Small intestine (tissue), 7 donors: ENCODE data around the gene UBE3D. TPM values are rescaled to one million over a fixed set of nuclear protein-coding genes. Genes with fewer than 3 reads are reported as not detected.
"Not testable (repeated sequence)": the region's sequence is repeated elsewhere in the genome, so short reads cannot be mapped to it uniquely, and the experiment has no call there.

Experiments used
- DNase-seq, 2 donors: peaks; one replicate each; pipeline versions ENCODE4 v3.0.0 to v3.0.0-alpha.2; 2013
- FAIRE-seq: peaks from 2 replicates; lab custom pipeline; 2012; peaks lifted over from hg19 to GRCh38; lab: Jason Lieb, UNC
- H3K27ac ChIP-seq, 3 donors: one replicate each; pipeline ENCODE4 v1.5.1; 2013; ENCODE audit warnings: low read length in 2 of 3, mild to moderate bottlenecking in 2 of 3, control low read depth in 1 of 3, inconsistent platforms in 1 of 3, low read depth in 1 of 3, moderate library complexity in 1 of 3
- H3K27me3 ChIP-seq, 3 donors: one replicate each; pipeline ENCODE4 v1.6.1; 2013; ENCODE audit warnings: low read length in 3 of 3, inconsistent platforms in 1 of 3; ENCODE audit not compliant: control insufficient read depth in 3 of 3, insufficient read depth in 3 of 3
- H3K36me3 ChIP-seq, 3 donors: one replicate each; pipeline ENCODE4 v1.6.1; 2013; ENCODE audit warnings: low read length in 3 of 3, inconsistent platforms in 1 of 3, low read depth in 1 of 3, mild to moderate bottlenecking in 1 of 3, moderate library complexity in 1 of 3; ENCODE audit not compliant: control insufficient read depth in 3 of 3, insufficient read depth in 2 of 3
- H3K4me1 ChIP-seq, 3 donors: one replicate each; pipeline ENCODE4 v1.6.1; 2013; ENCODE audit warnings: low read length in 2 of 3, inconsistent platforms in 1 of 3, low read depth in 1 of 3, mild to moderate bottlenecking in 1 of 3, moderate library complexity in 1 of 3; ENCODE audit not compliant: control insufficient read depth in 3 of 3, insufficient read depth in 2 of 3
- H3K4me3 ChIP-seq, 3 donors: one replicate each; pipeline ENCODE4 v1.5.1; 2013; ENCODE audit warnings: low read length in 3 of 3, control low read depth in 1 of 3, inconsistent platforms in 1 of 3, low read depth in 1 of 3, mild to moderate bottlenecking in 1 of 3, moderate library complexity in 1 of 3
- H3K9me3 ChIP-seq, 2 donors: one replicate each; pipeline ENCODE4 v1.6.1; 2013; ENCODE audit warnings: low read depth in 1 of 2, low read length in 1 of 2; ENCODE audit not compliant: control insufficient read depth in 2 of 2, insufficient read depth in 1 of 2
- WGBS, 3 donors: extraction: QIAGEN DNeasy Blood & Tissue Kit; methylation state at CpG; one replicate each; pipeline ENCODE4 v1.1.7; 2013; 5-methylcytosine and 5-hydroxymethylcytosine counted together
- polyA plus RNA-seq, 4 donors: library from polyadenylated mRNA; stranded (reverse) in 3 of 4; unstranded in 1 of 4; fragments of 200-250 nt in 3 of 4; fragments of 120-200 nt in 1 of 4; gene quantifications; one replicate each; pipeline versions ENCODE4 v1.2.1 to v1.2.3, GENCODE V29; 2013
- donor health status: healthy with polysubstance abuse.
- donor health status: control.
- donor health status: control.
- donor health status: Bipolar disorder and iron deficiency.
- donor health status: healthy.

Gene UBE3D
- polyA plus RNA-seq, 4 donors = 0.54 to 8.0 (median 4.0) TPM

DNA sequence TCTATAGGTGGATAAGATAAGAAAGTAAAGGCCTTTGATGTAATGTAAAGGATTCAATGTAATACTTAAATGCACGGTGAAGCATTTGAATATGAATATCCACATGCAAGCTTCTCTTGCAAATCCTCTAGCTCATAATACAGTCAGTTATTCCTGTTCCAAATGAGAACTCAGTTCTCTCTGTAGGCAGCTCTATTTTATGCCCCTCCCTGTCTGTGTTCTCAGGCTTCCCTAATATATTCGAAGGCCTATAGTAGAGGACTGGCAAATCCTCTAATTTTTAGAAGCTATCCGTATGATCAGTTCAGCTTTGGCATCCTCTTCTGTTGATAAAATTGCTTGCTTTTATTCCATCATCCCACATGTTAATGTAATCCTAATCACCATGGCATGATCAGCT lies 200.2 kb downstream of the UBE3D start:
- 83 to 85% (median 85%) methylated on average over 3 of the region's 3 CpGs for WGBS, 3 donors
- H3K4me1 ChIP-seq = no peaks in the 10 kb centered on the region
- no peaks in the 10 kb centered on the region for H3K36me3 ChIP-seq
- no peak overlapping the region for H3K4me3 ChIP-seq
- no peak for DNase-seq
- H3K27me3 ChIP-seq = no peaks in the 10 kb centered on the region
- H3K27ac ChIP-seq = no peak overlapping the region
- H3K9me3 ChIP-seq = peaks cover 0 to 2% of the 10 kb centered on the region in 2 donors
- FAIRE-seq = no peak

DNA sequence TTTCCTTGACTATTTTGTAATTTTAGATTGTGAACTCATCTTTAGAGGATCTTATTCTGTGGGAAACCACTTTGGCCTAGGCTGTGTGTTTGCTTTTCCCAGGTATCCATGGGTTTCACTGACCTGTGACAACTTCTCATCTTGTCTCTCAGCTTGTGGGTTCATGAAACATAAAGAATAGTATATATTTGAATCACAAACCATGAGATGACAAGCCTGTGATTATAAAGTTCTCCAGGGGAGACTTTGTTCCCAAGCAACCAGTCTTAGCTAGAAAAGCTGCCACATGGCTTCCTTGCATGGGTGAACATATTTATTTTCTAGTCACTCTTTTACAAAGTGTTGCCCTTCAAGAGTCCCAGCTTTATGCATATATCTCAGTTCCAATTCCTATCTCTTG lies 201.9 kb downstream of the UBE3D start:
- DNase-seq = no peak
- H3K9me3 ChIP-seq = peaks cover 0 to 2% of the 10 kb centered on the region in 2 donors
- no peak overlapping the region for H3K4me3 ChIP-seq
- FAIRE-seq = no peak
- H3K27me3 ChIP-seq = no peaks in the 10 kb centered on the region
- no peak overlapping the region for H3K27ac ChIP-seq
- H3K36me3 ChIP-seq = no peaks in the 10 kb centered on the region
- H3K4me1 ChIP-seq = no peaks in the 10 kb centered on the region

DNA sequence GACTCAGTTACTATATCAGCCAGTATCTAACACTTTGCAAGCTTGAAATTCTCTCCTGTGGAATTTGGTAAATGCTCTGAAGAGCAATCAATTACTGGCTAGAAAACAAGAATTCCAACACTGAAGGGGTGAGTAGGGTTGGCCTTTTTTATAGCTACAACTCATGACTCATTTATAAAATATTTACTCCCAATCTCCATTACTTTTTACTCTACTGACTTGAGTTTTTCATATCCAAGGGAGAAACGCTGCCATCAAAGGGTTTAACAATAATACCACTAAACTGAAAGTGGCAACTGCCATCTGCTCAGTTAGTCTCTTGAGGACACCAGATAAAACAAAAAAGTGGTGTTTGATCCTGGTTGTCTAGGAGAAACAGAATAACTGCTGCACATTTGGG lies 203.1 kb downstream of the UBE3D start:
- Histone ChIP-seq H3K4me3 (no peak overlapping the region), H3K27ac (no peak overlapping the region), H3K4me1 (no peaks in the 10 kb centered on the region), H3K9me3 (no peaks in the 10 kb centered on the region), H3K27me3 (no peaks in the 10 kb centered on the region), H3K36me3 (no peaks in the 10 kb centered on the region)
- 9 to 39% (median 15%) methylated on average over 1 of the region's 1 CpG for WGBS, 3 donors
- no peak for FAIRE-seq
- DNase-seq = no peak

DNA sequence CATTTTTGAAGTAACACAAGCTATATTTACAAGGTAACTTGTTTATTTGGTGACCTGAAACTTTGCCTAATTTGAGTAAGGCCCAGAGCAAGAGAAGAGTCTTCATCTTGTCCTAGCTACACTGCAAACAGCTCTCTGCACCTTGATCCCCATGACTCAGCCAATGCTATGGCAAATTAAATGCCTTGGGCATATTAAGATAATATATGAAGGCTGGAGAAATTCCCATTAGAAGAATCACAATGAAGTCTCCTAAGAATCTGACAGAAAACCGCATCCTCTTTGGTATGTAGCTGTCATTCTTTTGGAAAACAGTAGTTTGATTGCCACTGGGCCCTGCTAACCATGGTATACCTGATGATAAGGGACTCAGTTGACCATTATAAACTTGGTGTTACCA lies 204.5 kb downstream of the UBE3D start:
- H3K4me3 ChIP-seq = no peak overlapping the region
- H3K27me3 ChIP-seq = no peaks in the 10 kb centered on the region
- H3K27ac ChIP-seq = no peak overlapping the region
- FAIRE-seq (no peak), DNase-seq (no peak)
- 72 to 84% (median 76%) methylated on average over 1 of the region's 1 CpG for WGBS, 3 donors
- no peaks in the 10 kb centered on the region for H3K4me1 ChIP-seq
- H3K36me3 ChIP-seq = no peaks in the 10 kb centered on the region
- no peaks in the 10 kb centered on the region for H3K9me3 ChIP-seq

DNA sequence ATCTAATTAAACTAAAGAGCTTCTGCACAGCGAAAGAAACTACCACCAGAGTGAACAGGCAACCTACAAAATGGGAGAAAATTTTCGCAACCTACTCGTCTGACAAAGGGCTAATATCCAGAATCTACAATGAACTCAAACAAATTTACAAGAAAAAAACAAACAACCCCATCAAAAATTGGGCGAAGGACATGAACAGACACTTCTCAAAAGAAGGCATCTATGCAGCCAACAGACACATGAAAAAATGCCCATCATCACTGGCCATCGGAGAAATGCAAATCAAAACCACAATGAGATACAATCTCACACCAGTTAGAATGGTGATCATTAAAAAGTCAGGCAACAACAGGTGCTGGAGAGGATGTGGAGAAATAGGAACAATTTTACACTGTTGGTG lies 209.6 kb downstream of the UBE3D start:
- H3K27me3 ChIP-seq, H3K27ac ChIP-seq, FAIRE-seq, H3K4me1 ChIP-seq, H3K36me3 ChIP-seq, DNase-seq, H3K4me3 ChIP-seq, H3K9me3 ChIP-seq: not testable (repeated sequence)
- 74 to 84% (median 83%) methylated on average over 5 of the region's 5 CpGs for WGBS, 3 donors

DNA sequence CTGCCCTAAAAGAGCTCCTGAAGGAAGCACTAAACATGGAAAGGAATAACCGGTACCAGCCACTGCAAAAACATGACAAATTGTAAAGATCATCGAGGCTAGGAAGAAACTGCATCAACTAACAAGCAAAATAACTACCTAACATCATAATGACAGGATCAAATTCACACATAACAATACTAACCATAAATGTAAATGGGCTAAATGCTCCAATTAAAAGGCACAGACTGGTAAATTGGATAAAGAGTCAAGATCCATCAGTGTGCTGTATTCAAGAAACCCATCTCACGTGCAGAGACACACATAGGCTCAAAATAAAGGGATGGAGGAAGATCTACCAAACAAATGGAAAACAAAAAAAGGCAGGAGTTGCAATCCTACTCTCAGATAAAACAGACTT lies 212.7 kb downstream of the UBE3D start:
- not testable (repeated sequence) for H3K4me3 ChIP-seq, H3K36me3 ChIP-seq, H3K27ac ChIP-seq, FAIRE-seq, H3K27me3 ChIP-seq, DNase-seq, H3K9me3 ChIP-seq, H3K4me1 ChIP-seq
- 74 to 86% (median 75%) methylated on average over 3 of the region's 3 CpGs for WGBS, 3 donors

DNA sequence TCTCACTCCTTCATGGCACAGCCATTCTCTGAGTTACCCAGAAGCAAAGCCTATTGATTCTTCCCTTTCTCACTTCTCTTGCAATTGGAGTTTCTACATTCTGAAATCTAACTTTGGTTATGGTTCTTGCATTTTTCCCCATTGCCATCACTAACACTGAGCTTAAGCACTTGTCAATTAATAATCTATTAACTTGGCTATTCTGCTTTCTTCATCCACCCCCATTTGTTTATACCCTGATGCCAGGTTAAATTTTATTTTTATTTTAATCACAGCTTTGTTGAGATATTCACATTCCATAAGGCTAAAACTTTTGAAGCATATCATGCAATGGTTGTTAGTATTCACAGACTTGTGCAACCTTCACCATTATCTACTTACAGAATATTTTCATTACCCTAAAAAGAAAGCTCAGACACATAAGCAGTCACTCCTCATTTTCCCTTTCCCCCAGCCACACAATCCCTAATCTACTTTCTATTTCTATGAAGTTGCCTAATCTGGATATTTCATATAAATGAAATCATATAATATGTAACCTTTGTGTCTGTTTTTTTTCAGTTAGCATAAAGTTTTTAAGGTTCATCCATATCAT lies 222.3 kb downstream of the UBE3D start:
- H3K4me3 ChIP-seq = no peak overlapping the region
- FAIRE-seq = no peak
- H3K27ac ChIP-seq = no peak overlapping the region
- DNase-seq = no peak
- H3K27me3 ChIP-seq = no peaks in the 10 kb centered on the region
- no peaks in the 10 kb centered on the region for H3K4me1 ChIP-seq
- no peaks in the 10 kb centered on the region for H3K9me3 ChIP-seq
- no peaks in the 10 kb centered on the region for H3K36me3 ChIP-seq

DNA sequence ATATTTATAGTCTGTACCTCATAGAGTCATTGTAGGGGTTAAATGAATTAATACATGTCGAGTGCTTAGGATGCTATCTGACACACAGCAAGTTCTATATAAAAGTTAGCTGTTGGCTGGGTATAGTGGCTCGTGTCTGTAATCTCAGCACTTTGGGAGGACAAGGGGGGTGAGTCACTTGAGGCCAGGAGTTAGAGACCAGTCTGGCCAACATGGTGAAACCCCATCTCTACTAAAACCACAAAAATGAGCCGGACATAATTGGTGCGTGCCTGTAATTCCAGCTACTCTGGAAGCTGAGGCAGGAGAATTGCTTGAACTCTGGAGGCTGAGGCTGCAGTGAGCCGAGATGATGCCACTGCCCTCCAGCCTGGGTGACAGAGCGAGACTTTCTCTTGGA lies 222.9 kb downstream of the UBE3D start:
- FAIRE-seq = no peak
- no peak overlapping the region for H3K4me3 ChIP-seq
- DNase-seq = no peak
- no peaks in the 10 kb centered on the region for H3K4me1 ChIP-seq
- H3K36me3 ChIP-seq = no peaks in the 10 kb centered on the region
- H3K27ac ChIP-seq = no peak overlapping the region
- 76 to 82% (median 82%) methylated on average over 6 of the region's 6 CpGs for WGBS, 3 donors
- H3K9me3 ChIP-seq = no peaks in the 10 kb centered on the region
- no peaks in the 10 kb centered on the region for H3K27me3 ChIP-seq
